K562 (cell line): ENCODE measurements around the gene WWOX. TPM values are rescaled to one million over a fixed set of nuclear protein-coding genes. Genes with fewer than 3 reads are reported as not detected.

Source experiments
- ATAC-seq: fragments of 200-7000 bp; cut with Tn5 transposase; 3 replicates; pipeline ENCODE4 v1.9.1; 2020; ENCODE audit warnings: moderate library complexity
- BruUV-seq: library from RNA; stranded (reverse); fragments of 400-500 nt; replicated peaks from 2 replicates; lab custom pipeline; 2021; lab: Mats Ljungman, UMichigan
- CTCF ChIA-PET: fragments of 300-600 bp; formaldehyde crosslinking; extraction: SDS; loops from one replicate; lab custom pipeline; 2021; ENCODE audit warnings: low intra/inter-chr PET ratio; lab: Yijun Ruan, JAX
- POLR2A ChIA-PET: fragments of 300-600, 350-650 bp; sonication (Branson Sonifier 250); formaldehyde crosslinking; extraction: SDS; loops from one replicate; lab custom pipeline; 2021; ENCODE audit warnings: antibody characterized with exemption, inconsistent platforms; lab: Yijun Ruan, JAX
- DNase-seq, 4 experiments: peaks; one replicate each; pipeline versions ENCODE4 v3.0.0 to v3.0.0-alpha.2; 2011 to 2018; ENCODE audit warnings: low spot score in 3 of 4, mixed read lengths in 3 of 4; ENCODE audit errors: extremely low read depth in 1 of 4
- FAIRE-seq: peaks from 2 replicates; lab custom pipeline; 2011; peaks lifted over from hg19 to GRCh38; lab: Jason Lieb, UNC
- H2AFZ ChIP-seq: 2 replicates; pipeline ENCODE4 v1.6.0; 2011; ENCODE audit warnings: low read depth, low read length, control low read depth, inconsistent platforms
- H3K27ac ChIP-seq: fragments of 200-600 bp; 3 replicates; pipeline ENCODE4 v1.8.0; 2011; ENCODE audit warnings: low read depth, mild to moderate bottlenecking, control low read depth, inconsistent platforms, low read length, moderate library complexity, mixed read lengths; ENCODE audit errors: extremely low read depth
- H3K27me3 ChIP-seq, 2 experiments: fragments of 300-600 bp in 1 of 2; 2 replicates in 1 of 2; 3 replicates in 1 of 2; pipeline versions ENCODE4 v1.6.0 to v1.8.0; 2011; ENCODE audit warnings: inconsistent platforms in 2 of 2, low read length in 2 of 2, mild to moderate bottlenecking in 1 of 2, mixed read lengths in 1 of 2, moderate library complexity in 1 of 2; ENCODE audit not compliant: control insufficient read depth in 2 of 2, insufficient read depth in 2 of 2
- H3K36me3 ChIP-seq: fragments of 300-600 bp; 3 replicates; pipeline ENCODE4 v1.8.0; 2011; ENCODE audit warnings: mild to moderate bottlenecking, low read length, inconsistent platforms; ENCODE audit not compliant: control insufficient read depth, insufficient read depth
- H3K4me1 ChIP-seq, 2 experiments: fragments of 200-600 bp in 1 of 2; replicated peaks in 1 of 2; 2 replicates in 1 of 2; 3 replicates in 1 of 2; pipeline versions ENCODE4 v1.5.1 to v1.8.0; 2011; ENCODE audit warnings: inconsistent platforms in 2 of 2, low read length in 2 of 2, mild to moderate bottlenecking in 1 of 2, mixed read lengths in 1 of 2, moderate library complexity in 1 of 2; ENCODE audit not compliant: control insufficient read depth in 2 of 2, insufficient read depth in 2 of 2
- H3K4me2 ChIP-seq: 2 replicates; pipeline ENCODE4 v1.6.1; 2011; ENCODE audit warnings: low read length, control low read depth, inconsistent platforms, mixed read lengths; ENCODE audit not compliant: insufficient read depth
- H3K4me3 ChIP-seq: fragments of 200-600 bp; sonication (generic), shearing (Covaris generic); 2 replicates; pipeline ENCODE4 v1.5.1; 2016; ENCODE audit warnings: control low read depth, inconsistent platforms
- H3K79me2 ChIP-seq: fragments of 200-600 bp; 3 replicates; pipeline ENCODE4 v1.8.0; 2011; ENCODE audit warnings: low read length, inconsistent platforms; ENCODE audit not compliant: control insufficient read depth, insufficient read depth
- H3K9ac ChIP-seq, 2 experiments: 2 replicates each; pipeline versions ENCODE4 v1.6.0 to v1.6.1; 2011; ENCODE audit warnings: low read depth in 2 of 2, low read length in 2 of 2, control low read depth in 1 of 2, inconsistent platforms in 1 of 2, mild to moderate bottlenecking in 1 of 2, mixed read lengths in 1 of 2; ENCODE audit not compliant: insufficient read depth in 1 of 2
- H3K9me1 ChIP-seq: one replicate; pipeline ENCODE4 v1.6.0; 2011; ENCODE audit warnings: inconsistent platforms, mild to moderate bottlenecking, low read length, moderate library complexity; ENCODE audit not compliant: control insufficient read depth, insufficient read depth
- H3K9me3 ChIP-seq: replicated peaks from 2 replicates; pipeline ENCODE4 v1.5.1; 2011; ENCODE audit warnings: low read depth, low read length, inconsistent platforms; ENCODE audit not compliant: control insufficient read depth, insufficient read depth
- H4K20me1 ChIP-seq: replicated peaks from 2 replicates; pipeline ENCODE4 v1.6.1; 2011; ENCODE audit warnings: low read length, inconsistent platforms, mixed read lengths; ENCODE audit not compliant: control insufficient read depth, insufficient read depth
- BRD4 ChIP-seq: fragments of 200-600 bp; sonication (generic); IDR thresholded peaks from 2 replicates; pipeline ENCODE4 v1.6.1; 2017; ENCODE audit warnings: inconsistent platforms
- C11orf30 ChIP-seq: fragments of 450-650 bp; IDR thresholded peaks from 2 replicates; pipeline ENCODE4 v1.6.1; 2016; ENCODE audit warnings: low read depth, mild to moderate bottlenecking
- HMGXB4 ChIP-seq: sonication (generic); formaldehyde crosslinking; IDR thresholded peaks from 2 replicates; pipeline ENCODE4 v1.8.1; 2023; ENCODE audit warnings: mild to moderate bottlenecking, missing genetic modification reagents
- HOXB6 ChIP-seq: fragments of 250-450 bp; sonication (Bioruptor Pico); IDR thresholded peaks from 2 replicates; pipeline ENCODE4 v1.5.1; 2022; ENCODE audit warnings: mild to moderate bottlenecking, borderline replicate concordance
- MBD2 ChIP-seq: sonication (generic); IDR thresholded peaks from 2 replicates; pipeline ENCODE4 v1.6.1; 2016; ENCODE audit warnings: low read depth, borderline replicate concordance
- MEIS2 ChIP-seq: fragments of 450-650 bp; IDR thresholded peaks from 2 replicates; pipeline ENCODE4 v1.6.1; 2014; ENCODE audit warnings: mild to moderate bottlenecking; ENCODE audit not compliant: partially characterized antibody
- MTA1 ChIP-seq: fragments of 450-650 bp; IDR thresholded peaks from 2 replicates; pipeline ENCODE4 v1.6.1; 2017; ENCODE audit warnings: borderline replicate concordance
- SP2 ChIP-seq: IDR thresholded peaks from 2 replicates; pipeline ENCODE4 v1.6.1; 2011; ENCODE audit warnings: mild to moderate bottlenecking, low read depth, low read length, moderate library complexity; ENCODE audit not compliant: poor library complexity, severe bottlenecking; ENCODE audit errors: extremely low read depth
- TBP ChIP-seq: optimal IDR thresholded peaks from 2 replicates; pipeline ENCODE3; 2011; ENCODE audit warnings: low read depth, low read length, improper control_type of control experiment
- THAP12 ChIP-seq: fragments of 250-450 bp; sonication (Bioruptor Pico); IDR thresholded peaks from 2 replicates; pipeline ENCODE4 v1.9.0; 2021; ENCODE audit warnings: mild to moderate bottlenecking, inconsistent platforms
- ZFP30 ChIP-seq: fragments of 250-450 bp; sonication (Bioruptor Pico); IDR thresholded peaks from 2 replicates; pipeline ENCODE4 v1.8.0; 2022; ENCODE audit warnings: moderate library complexity, mild to moderate bottlenecking, inconsistent platforms, borderline replicate concordance
- ZNF24 ChIP-seq: fragments of 450-650 bp; IDR thresholded peaks from 2 replicates; pipeline ENCODE4 v1.6.1; 2016
- ZNF766 ChIP-seq: fragments of 200-800 bp; sonication (Bioruptor generic); conservative IDR thresholded peaks from 2 replicates; pipeline ENCODE4 v1.6.1; 2016; ENCODE audit warnings: missing genetic modification characterization, missing compliant biosample characterization
- WGBS: fragments of 100-300 bp; shearing (Covaris generic); methylation state at CpG from one replicate; pipeline ENCODE4 v1.1.6; 2016; ENCODE audit warnings: low coverage, mixed read lengths; ENCODE audit not compliant: insufficient coverage; ENCODE audit errors: missing lambda C conversion rate; 5-methylcytosine and 5-hydroxymethylcytosine counted together
- in situ Hi-C: fragments of 300-500 bp; cut with MboI; formaldehyde crosslinking; loops from 4 replicates; pipeline ENCODE4 v1.15.0; 2018; ENCODE audit warnings: inconsistent platforms, mixed read lengths
- intact Hi-C: fragments of 100-400 bp; cut with micrococcal nuclease; formaldehyde crosslinking; loops from 2 replicates; pipeline ENCODE4 v1.14.2; 2022
- polyA plus RNA-seq, 8 experiments: library from polyadenylated mRNA; depleted of rRNA in 4 of 8; stranded (reverse) in 5 of 8; unstranded in 3 of 8; fragments of >200 nt; fragmentation: Nextera tagmentation in 2 of 8; fragmentation: Illumina TruSeq in 1 of 8; extraction: Ambion mirVana in 2 of 8; extraction: Trizol in 1 of 8; gene quantifications; 2 replicates each; pipeline versions ENCODE4 v1.2.1 to v1.2.3, GENCODE V29; 2011 to 2014; ENCODE audit warnings: inconsistent platforms in 1 of 8, missing spikeins in 1 of 8
- total RNA-seq, 7 experiments: library from RNA; depleted of rRNA in 6 of 7; stranded (reverse); fragments of >200 nt in 6 of 7; fragmentation: Illumina TruSeq in 2 of 7; extraction: Trizol in 2 of 7; gene quantifications; 2 replicates each; pipeline versions ENCODE4 v1.2.1 to v1.2.3, GENCODE V29; 2011 to 2021; ENCODE audit warnings: low replicate concordance in 1 of 7

WWOX gene
- total and polyA plus RNA-seq, 9 of the 15 experiments (the other 6 are each of a cell fraction or from before 2014, with no cell fraction given), result 1.6 to 22.7 (median 8.1) TPM

- peaks cover 10 to 40% of the 10 kb centered on the region in 2 experiments; a peak in 3 of 5 replicates for H3K27me3 ChIP-seq
- no peak overlapping the region for H3K27ac ChIP-seq
- ChIA-PET POLR2A (interaction anchor here (0.6 kb wide), 1 partner anchor 27 kb away, joined by 3 read pairs; no protein-coding TSS in a partner anchor), CTCF (no interaction called here)
- peak; percentile 86; the same call in 1 of the 2 replicates for TF ChIP-seq ZNF24
- TF ChIP-seq C11orf30, result no peak
- intact Hi-C loops (no loop called here), in situ Hi-C loops (no loop called here)
- H3K36me3 ChIP-seq, result no peaks in the 10 kb centered on the region
- H3K4me2 ChIP-seq, result no peak overlapping the region
- no TSS peak for BruUV-seq
- ATAC-seq (no peak), DNase-seq (no peak), FAIRE-seq (no peak)
- no peaks in the 10 kb centered on the region for H3K79me2 ChIP-seq
- H3K4me1 ChIP-seq, result no peaks in the 10 kb centered on the region
- no peak overlapping the region for H3K9ac ChIP-seq
- H2AFZ ChIP-seq, result no peak overlapping the region
- H3K9me3 ChIP-seq, result no peaks in the 10 kb centered on the region
- no peaks in the 10 kb centered on the region for H3K9me1 ChIP-seq
- H3K4me3 ChIP-seq, result no peak overlapping the region
- 3% methylated on average over 8 of the region's 8 CpGs for WGBS
- no peaks in the 10 kb centered on the region; the same call in 1 of the 2 replicates for H4K20me1 ChIP-seq
Observed at GRCh38 chr16:79191933-79192332, 1092.5 kb downstream of the WWOX start.

- H3K27ac ChIP-seq, result no peak overlapping the region
- ChIA-PET POLR2A (no interaction called here), CTCF (no interaction called here)
- no peaks in the 10 kb centered on the region for H3K9me3 ChIP-seq
- H3K4me2 ChIP-seq, result no peak overlapping the region
- no peaks in the 10 kb centered on the region for H3K4me1 ChIP-seq
- H3K27me3 ChIP-seq, result peaks cover 10 to 32% of the 10 kb centered on the region in 2 experiments; a peak in 3 of 5 replicates
- intact Hi-C loops, result no loop called here
- in situ Hi-C loops, result no loop called here
- BruUV-seq, result no TSS peak
- no peak for DNase-seq
- H3K36me3 ChIP-seq, result no peaks in the 10 kb centered on the region
- no peak overlapping the region for H2AFZ ChIP-seq
- no peak for FAIRE-seq
- ATAC-seq, result no peak
- no peak overlapping the region for H3K4me3 ChIP-seq
- H3K79me2 ChIP-seq, result no peaks in the 10 kb centered on the region
- H4K20me1 ChIP-seq, result no peaks in the 10 kb centered on the region; the same call in 1 of the 2 replicates
- no peaks in the 10 kb centered on the region for H3K9me1 ChIP-seq
- H3K9ac ChIP-seq, result no peak overlapping the region
- WGBS, result 0% methylated on average over 2 of the region's 2 CpGs
- TF ChIP-seq MEIS2 (no peak), SP2 (no peak), MBD2 (no peak), ZFP30 (no peak), ZNF766 (no peak), THAP12 (no peak), HOXB6 (CRISPR knock-in tag) (no peak), HMGXB4 (no peak), MTA1 (no peak), BRD4 (no peak), TBP (no peak)
Observed at GRCh38 chr16:79192904-79193303, 1093.5 kb downstream of the WWOX start.
